Ascending aorta (tissue), 2 donors: ENCODE results near the gene PCGF1. TPM values are rescaled to one million over a fixed set of nuclear protein-coding genes. Genes with fewer than 3 reads are reported as not detected.
A peak's percentile ranks its signal among the peaks of the same experiment; 100 is the strongest.

ENCODE experiments used
- DNase-seq, 2 donors: peaks; one replicate each; pipeline ENCODE4 v3.0.0-alpha.2; 2019; ENCODE audit warnings: low spot score in 2 of 2
- H3K27ac ChIP-seq, 2 donors: fragments of 200-600 bp; sonication (generic); one replicate each; pipeline ENCODE4 v1.5.1; 2016 to 2017; ENCODE audit warnings: mild to moderate bottlenecking in 1 of 2
- H3K27me3 ChIP-seq: fragments of 200-600 bp; sonication (generic); one replicate; pipeline ENCODE4 v1.5.1; 2017
- H3K36me3 ChIP-seq, 2 donors: fragments of 200-600 bp; sonication (generic); one replicate each; pipeline ENCODE4 v1.5.1; 2016
- H3K4me1 ChIP-seq, 2 donors: fragments of 200-600 bp; sonication (generic); one replicate each; pipeline ENCODE4 v1.5.1; 2016 to 2017; ENCODE audit warnings: mild to moderate bottlenecking in 1 of 2
- H3K4me3 ChIP-seq, 2 donors: fragments of 200-600 bp; sonication (generic); one replicate each; pipeline ENCODE4 v1.5.1; 2016 to 2017; ENCODE audit warnings: mild to moderate bottlenecking in 1 of 2
- H3K9me3 ChIP-seq, 2 donors: fragments of 200-600 bp; sonication (generic); one replicate each; pipeline ENCODE4 v1.5.1; 2016
- intact Hi-C: fragments of 100-400 bp; cut with DNase I; formaldehyde crosslinking; loops from one replicate; pipeline ENCODE4 v1.15.1; 2023
- total RNA-seq: library from RNA; depleted of rRNA; stranded (reverse); fragments of >200 nt; gene quantifications from one replicate; pipeline ENCODE4 v1.1.0, GENCODE V29; 2016
- TF ChIP-seq, protein P1 (sequence below), 3 experiments: fragments of 200-600 bp in 2 of 3; fragments of 450-650 bp in 1 of 3; sonication (generic) in 2 of 3; IDR thresholded peaks; one replicate each; pipeline ENCODE4 v1.5.1; 2016 to 2019; ENCODE audit warnings: antibody characterized with exemption in 3 of 3, mild to moderate bottlenecking in 1 of 3, moderate library complexity in 1 of 3

The PCGF1 gene
- total RNA-seq, 1 donor from 2014 or later = not detected

DNA sequence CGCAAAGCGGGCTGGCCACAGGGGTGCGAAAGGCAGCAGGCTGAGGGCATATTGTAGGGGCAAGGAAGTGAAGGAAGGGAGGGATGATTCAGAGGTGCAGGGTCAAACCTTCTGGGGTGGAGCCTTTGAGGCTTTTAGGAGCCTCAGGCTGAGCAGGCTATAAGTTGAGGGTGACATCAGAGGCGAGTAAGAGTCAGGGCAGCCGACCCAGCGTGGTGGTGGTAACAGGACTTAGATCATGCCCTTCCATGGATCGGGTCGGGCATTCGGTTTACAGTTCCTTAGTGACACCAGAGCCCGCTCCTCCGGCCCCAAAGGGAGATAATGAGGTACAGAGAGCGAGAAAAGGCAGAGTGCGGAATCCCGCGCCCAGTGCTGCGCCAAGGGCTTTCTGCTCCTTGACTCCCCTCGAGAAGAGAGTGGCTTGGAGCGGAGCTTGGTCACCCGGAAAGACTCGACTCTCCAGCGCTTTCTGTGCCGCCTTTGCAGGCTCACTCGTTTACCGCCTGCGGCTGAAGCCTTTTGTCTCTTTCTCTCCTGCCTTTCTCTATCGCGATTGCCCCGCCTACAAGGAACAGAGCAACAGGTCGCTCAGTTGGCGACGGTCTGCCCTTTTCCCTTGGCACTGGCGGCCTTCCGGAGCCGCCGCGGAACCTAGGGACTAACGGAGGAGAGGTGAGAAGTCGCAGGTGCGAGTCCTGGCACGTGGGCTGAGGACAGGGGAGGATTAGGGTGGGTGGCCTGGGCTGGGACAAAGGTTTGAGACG is 8.8 kb downstream of the PCGF1 start:
- no peak for DNase-seq
- Histone ChIP-seq H3K4me3 (peak overlapping the region; percentile 12 to 51), H3K9me3 (no peaks in the 10 kb centered on the region), H3K36me3 (peaks cover under 1 to 2% of the 10 kb centered on the region in 2 donors), H3K27ac (no peak overlapping the region), H3K27me3 (peaks cover 5% of the 10 kb centered on the region), H3K4me1 (peaks cover 3 to 13% of the 10 kb centered on the region in 2 donors)
- TF ChIP-seq, protein P1, sequence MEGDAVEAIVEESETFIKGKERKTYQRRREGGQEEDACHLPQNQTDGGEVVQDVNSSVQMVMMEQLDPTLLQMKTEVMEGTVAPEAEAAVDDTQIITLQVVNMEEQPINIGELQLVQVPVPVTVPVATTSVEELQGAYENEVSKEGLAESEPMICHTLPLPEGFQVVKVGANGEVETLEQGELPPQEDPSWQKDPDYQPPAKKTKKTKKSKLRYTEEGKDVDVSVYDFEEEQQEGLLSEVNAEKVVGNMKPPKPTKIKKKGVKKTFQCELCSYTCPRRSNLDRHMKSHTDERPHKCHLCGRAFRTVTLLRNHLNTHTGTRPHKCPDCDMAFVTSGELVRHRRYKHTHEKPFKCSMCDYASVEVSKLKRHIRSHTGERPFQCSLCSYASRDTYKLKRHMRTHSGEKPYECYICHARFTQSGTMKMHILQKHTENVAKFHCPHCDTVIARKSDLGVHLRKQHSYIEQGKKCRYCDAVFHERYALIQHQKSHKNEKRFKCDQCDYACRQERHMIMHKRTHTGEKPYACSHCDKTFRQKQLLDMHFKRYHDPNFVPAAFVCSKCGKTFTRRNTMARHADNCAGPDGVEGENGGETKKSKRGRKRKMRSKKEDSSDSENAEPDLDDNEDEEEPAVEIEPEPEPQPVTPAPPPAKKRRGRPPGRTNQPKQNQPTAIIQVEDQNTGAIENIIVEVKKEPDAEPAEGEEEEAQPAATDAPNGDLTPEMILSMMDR (IDR thresholded peaks at IDR 0.05) = no peak
- intact Hi-C loops = no loop called here

DNA sequence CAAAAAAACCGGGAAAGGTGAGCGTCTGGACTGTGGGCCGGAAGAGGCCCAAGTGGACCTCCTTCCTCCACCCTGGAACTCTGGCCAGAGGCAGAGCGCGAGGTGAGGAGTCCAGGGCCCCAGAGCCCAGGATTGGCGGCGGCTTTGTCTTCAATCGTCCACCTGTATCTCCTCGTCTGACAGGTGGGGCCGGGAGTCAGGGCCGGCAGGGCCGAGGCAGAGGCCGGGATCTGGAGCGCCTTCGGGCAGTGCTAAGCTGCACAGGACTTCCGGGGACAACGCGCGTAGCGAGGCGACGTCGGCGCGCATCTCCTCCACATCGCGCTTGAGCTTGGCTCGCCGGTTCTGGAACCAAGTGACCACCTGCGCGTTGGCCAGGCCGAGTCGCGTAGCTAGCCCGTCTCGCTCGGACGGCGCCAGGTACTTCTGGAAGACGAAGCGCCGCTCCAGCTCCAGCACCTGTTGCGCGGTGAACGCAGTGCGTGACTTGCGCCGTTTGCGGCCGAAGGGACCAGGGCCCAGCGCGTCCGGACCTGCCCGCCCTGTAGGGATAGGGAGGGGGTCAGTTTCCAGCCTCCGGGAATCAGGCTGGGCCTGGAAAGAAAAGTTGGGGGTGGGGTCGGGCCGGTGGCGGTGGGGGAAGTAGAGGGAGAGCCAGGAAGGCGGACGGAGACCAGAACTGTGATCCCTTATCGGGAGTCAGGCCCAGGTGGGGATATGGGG is 9.6 kb downstream of the PCGF1 start:
- H3K27ac ChIP-seq = no peak overlapping the region
- TF ChIP-seq, protein P1 (IDR thresholded peaks at IDR 0.05) = no peak
- H3K4me1 ChIP-seq = peaks cover 0 to 8% of the 10 kb centered on the region in 2 donors
- peaks cover 6 to 9% of the 10 kb centered on the region in 2 donors for H3K36me3 ChIP-seq
- peak overlapping the region; percentile 9 to 51 for H3K4me3 ChIP-seq
- no peaks in the 10 kb centered on the region for H3K9me3 ChIP-seq
- no peak for DNase-seq
- intact Hi-C loops = no loop called here
- peaks cover 5% of the 10 kb centered on the region for H3K27me3 ChIP-seq

DNA sequence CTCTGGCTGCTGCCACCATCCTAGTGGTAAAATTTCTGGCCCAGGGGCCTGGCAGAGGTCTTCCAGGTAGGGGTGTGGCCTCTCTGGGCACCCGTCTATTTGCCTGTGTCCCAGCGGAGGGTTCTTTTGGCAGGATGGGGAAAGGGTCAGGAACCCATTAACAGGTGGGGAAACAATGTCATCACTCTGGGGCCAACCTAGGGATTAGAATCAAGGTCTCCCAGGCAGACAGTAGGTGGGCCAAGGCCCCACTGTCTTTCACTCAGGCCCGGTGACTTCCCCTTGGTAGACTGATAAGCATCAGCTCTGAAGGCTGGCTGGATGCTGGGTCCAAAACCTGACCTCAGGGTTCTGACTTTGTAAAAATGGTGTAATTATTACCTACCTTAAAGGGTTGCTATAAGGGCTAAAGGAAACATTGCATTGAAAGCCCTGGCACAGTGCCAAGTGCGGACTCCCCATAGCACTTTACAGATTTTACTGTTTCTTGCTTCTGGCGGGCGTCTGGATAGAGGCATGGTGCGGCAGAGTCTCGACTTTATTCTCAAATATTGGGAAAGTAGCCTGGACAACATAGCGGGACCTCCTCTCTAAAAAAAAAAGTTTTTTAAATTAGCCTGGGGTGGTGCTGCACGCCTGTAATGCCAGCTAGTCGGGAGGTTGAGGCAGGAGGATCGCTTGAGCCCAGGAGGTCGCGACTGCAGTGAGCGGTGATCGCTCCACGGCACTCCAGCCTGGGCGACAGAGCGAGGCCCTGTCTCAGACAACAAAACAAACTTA is 10.3 kb downstream of the PCGF1 start:
- Histone ChIP-seq H3K36me3 (peaks cover 14 to 17% of the 10 kb centered on the region in 2 donors), H3K4me3 (peak overlapping the region; percentile 9 to 51), H3K27ac (no peak overlapping the region), H3K4me1 (peaks cover 0 to 8% of the 10 kb centered on the region in 2 donors), H3K27me3 (peaks cover 5% of the 10 kb centered on the region), H3K9me3 (no peaks in the 10 kb centered on the region)
- no peak for DNase-seq
- TF ChIP-seq, protein P1 (IDR thresholded peaks at IDR 0.05) = no peak
- intact Hi-C loops = no loop called here

DNA sequence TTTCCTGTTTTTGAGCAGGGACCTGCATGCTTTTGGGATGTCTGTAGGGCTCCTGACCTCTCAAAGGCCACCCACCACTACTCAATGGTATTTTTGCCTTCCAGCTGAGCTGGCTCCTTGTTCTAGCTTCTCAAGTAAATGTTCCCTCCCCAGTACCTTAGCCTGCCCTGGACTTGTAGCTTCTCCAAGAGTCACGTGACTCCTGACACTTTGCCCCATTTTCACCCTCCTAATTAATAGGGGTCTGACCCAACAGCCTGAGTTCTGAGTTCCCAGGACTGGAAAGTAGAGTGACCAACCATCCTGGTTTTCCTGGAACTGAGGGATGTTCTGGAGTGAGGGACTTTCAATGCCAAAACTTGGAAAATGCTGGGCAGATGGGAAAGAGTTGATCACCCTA is 12.1 kb downstream of the PCGF1 start:
- no peaks in the 10 kb centered on the region for H3K9me3 ChIP-seq
- H3K4me3 ChIP-seq = no peak overlapping the region
- intact Hi-C loops = no loop called here
- H3K4me1 ChIP-seq = peaks cover 0 to 8% of the 10 kb centered on the region in 2 donors
- peaks cover 5% of the 10 kb centered on the region for H3K27me3 ChIP-seq
- TF ChIP-seq, protein P1 (IDR thresholded peaks at IDR 0.05) = no peak
- no peak overlapping the region for H3K27ac ChIP-seq
- H3K36me3 ChIP-seq = peaks cover 31 to 34% of the 10 kb centered on the region in 2 donors
- no peak for DNase-seq

DNA sequence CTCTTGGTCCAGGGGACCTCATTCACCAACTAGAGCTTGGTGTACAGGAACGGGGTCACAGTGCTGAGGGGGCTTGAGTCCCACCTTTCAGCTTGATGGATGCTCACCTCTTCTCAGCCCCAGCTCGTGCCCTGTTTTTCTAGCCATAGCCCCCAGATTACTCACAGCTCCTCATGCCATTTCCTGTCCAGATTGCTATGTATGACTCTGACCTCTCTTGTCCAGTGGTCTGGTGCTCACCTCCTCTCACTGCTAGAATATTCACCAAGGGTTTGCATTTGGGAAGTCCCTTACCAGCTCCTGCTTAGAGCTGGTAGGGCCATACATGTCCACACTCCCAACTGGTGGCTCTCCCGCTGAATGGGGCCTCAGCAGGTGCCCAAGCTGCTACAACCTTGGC is 13.9 kb downstream of the PCGF1 start:
- Histone ChIP-seq H3K27me3 (no peaks in the 10 kb centered on the region), H3K9me3 (no peaks in the 10 kb centered on the region), H3K4me1 (no peaks in the 10 kb centered on the region), H3K4me3 (no peak overlapping the region), H3K27ac (no peak overlapping the region), H3K36me3 (peaks cover 41 to 49% of the 10 kb centered on the region in 2 donors)
- TF ChIP-seq, protein P1 (IDR thresholded peaks at IDR 0.05) = no peak
- intact Hi-C loops = no loop called here
- no peak for DNase-seq
